Loucy (cell line): ENCODE results near the gene PTTG1IP2.

Experiments used
- H2AFZ ChIP-seq: fragments of 200-600 bp; sonication (generic); 2 replicates; pipeline ENCODE4 v1.6.0; 2016; ENCODE audit warnings: antibody characterized with exemption, mild to moderate bottlenecking, low read length, moderate library complexity
- H3F3A ChIP-seq: fragments of 200-600 bp; 2 replicates; pipeline ENCODE4 v1.6.0; 2016; ENCODE audit warnings: antibody characterized with exemption, low read depth, mild to moderate bottlenecking
- H3K27me3 ChIP-seq: fragments of 200-600 bp; sonication (generic); 2 replicates; pipeline ENCODE4 v1.6.1; 2014; ENCODE audit warnings: low read length, mild to moderate bottlenecking; ENCODE audit not compliant: insufficient read depth, poor library complexity, severe bottlenecking
- H3K36me3 ChIP-seq: fragments of 200-600 bp; sonication (generic); 2 replicates; pipeline ENCODE4 v1.6.1; 2016; ENCODE audit warnings: low read length; ENCODE audit not compliant: insufficient read depth
- H3K4me1 ChIP-seq: fragments of 200-600 bp; sonication (generic); 2 replicates; pipeline ENCODE4 v1.5.1; 2014; ENCODE audit warnings: low read length, mild to moderate bottlenecking; ENCODE audit not compliant: insufficient read depth, poor library complexity, severe bottlenecking
- H3K4me2 ChIP-seq: fragments of 200-600 bp; sonication (generic); 2 replicates; pipeline ENCODE4 v1.6.0; 2014; ENCODE audit warnings: antibody characterized with exemption, low read length, low read depth, mild to moderate bottlenecking; ENCODE audit not compliant: poor library complexity, severe bottlenecking
- H3K4me3 ChIP-seq: fragments of 200-600 bp; sonication (generic); 2 replicates; pipeline ENCODE4 v1.5.1; 2014; ENCODE audit warnings: low read length, mild to moderate bottlenecking, mixed read lengths; ENCODE audit not compliant: poor library complexity, severe bottlenecking
- H3K79me2 ChIP-seq: fragments of 200-600 bp; sonication (generic); 2 replicates; pipeline ENCODE4 v1.6.1; 2014; ENCODE audit warnings: low read length; ENCODE audit not compliant: insufficient read depth
- H3K9ac ChIP-seq: fragments of 200-600 bp; sonication (generic); 2 replicates; pipeline ENCODE4 v1.6.0; 2014; ENCODE audit warnings: mild to moderate bottlenecking, low read depth, low read length, moderate library complexity; ENCODE audit not compliant: poor library complexity, severe bottlenecking
- H3K9me2 ChIP-seq: fragments of 200-600 bp; sonication (generic); replicated peaks from 2 replicates; pipeline ENCODE4 v1.6.1; 2016; ENCODE audit warnings: low read depth, low read length, mixed read lengths
- H3K9me3 ChIP-seq: fragments of 200-600 bp; sonication (generic); 2 replicates; pipeline ENCODE4 v1.6.1; 2014; ENCODE audit warnings: mild to moderate bottlenecking, antibody characterized with exemption, low read length, low read depth; ENCODE audit not compliant: insufficient read depth
- H4K20me1 ChIP-seq: fragments of 200-600 bp; sonication (generic); 2 replicates; pipeline ENCODE4 v1.6.0; 2014; ENCODE audit warnings: antibody characterized with exemption, low read length, mild to moderate bottlenecking; ENCODE audit not compliant: insufficient read depth, poor library complexity, severe bottlenecking
- EZH2phosphoT487 ChIP-seq: fragments of 200-600 bp; IDR thresholded peaks from 2 replicates; pipeline ENCODE4 v1.6.1; 2018; ENCODE audit warnings: antibody characterized with exemption, mild to moderate bottlenecking, moderate library complexity, borderline replicate concordance
- TF ChIP-seq, protein P1 (sequence below): fragments of 200-600 bp; sonication (generic); conservative IDR thresholded peaks from 2 replicates; pipeline ENCODE4 v1.5.1; 2014; ENCODE audit warnings: mild to moderate bottlenecking, antibody characterized with exemption, low read length

The PTTG1IP2 gene

GRCh38 chr7:90538405-90538804 lies 69.0 kb downstream of the PTTG1IP2 start:
- Histone ChIP-seq H3K9me2 (no peaks in the 10 kb centered on the region), H3K36me3 (no peaks in the 10 kb centered on the region), H3K4me3 (no peak overlapping the region), H3K9me3 (no peaks in the 10 kb centered on the region), H3K4me1 (no peaks in the 10 kb centered on the region), H2AFZ (no peak overlapping the region), H3K27me3 (no peaks in the 10 kb centered on the region), H3K9ac (no peak overlapping the region), H3K4me2 (no peak overlapping the region), H4K20me1 (no peaks in the 10 kb centered on the region), H3F3A (no peaks in the 10 kb centered on the region), H3K79me2 (no peaks in the 10 kb centered on the region)
- TF ChIP-seq, protein P1, sequence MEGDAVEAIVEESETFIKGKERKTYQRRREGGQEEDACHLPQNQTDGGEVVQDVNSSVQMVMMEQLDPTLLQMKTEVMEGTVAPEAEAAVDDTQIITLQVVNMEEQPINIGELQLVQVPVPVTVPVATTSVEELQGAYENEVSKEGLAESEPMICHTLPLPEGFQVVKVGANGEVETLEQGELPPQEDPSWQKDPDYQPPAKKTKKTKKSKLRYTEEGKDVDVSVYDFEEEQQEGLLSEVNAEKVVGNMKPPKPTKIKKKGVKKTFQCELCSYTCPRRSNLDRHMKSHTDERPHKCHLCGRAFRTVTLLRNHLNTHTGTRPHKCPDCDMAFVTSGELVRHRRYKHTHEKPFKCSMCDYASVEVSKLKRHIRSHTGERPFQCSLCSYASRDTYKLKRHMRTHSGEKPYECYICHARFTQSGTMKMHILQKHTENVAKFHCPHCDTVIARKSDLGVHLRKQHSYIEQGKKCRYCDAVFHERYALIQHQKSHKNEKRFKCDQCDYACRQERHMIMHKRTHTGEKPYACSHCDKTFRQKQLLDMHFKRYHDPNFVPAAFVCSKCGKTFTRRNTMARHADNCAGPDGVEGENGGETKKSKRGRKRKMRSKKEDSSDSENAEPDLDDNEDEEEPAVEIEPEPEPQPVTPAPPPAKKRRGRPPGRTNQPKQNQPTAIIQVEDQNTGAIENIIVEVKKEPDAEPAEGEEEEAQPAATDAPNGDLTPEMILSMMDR = no peak
- TF ChIP-seq EZH2phosphoT487 = no peak

DNA sequence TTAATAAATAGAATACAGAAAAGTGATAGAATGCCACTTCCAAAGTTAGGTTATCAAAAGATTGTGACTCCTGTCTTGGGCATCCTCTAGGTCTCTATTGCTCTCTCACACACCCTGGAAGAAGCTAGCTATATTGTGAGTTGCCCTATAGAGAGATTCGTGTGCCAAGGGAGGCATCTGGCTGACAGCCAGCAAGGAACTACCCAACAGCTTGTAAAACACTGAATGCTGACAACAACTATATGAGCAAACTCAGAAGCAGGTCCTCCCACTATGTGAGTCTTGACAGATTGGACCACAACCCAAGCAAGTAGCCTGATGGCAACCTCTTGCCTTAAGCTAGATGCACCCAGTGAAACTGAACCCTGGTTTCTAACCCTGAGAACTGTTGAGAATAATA lies 71.0 kb downstream of the PTTG1IP2 start:
- Histone ChIP-seq H3K36me3 (no peaks in the 10 kb centered on the region), H3F3A (no peaks in the 10 kb centered on the region), H4K20me1 (no peaks in the 10 kb centered on the region)

DNA sequence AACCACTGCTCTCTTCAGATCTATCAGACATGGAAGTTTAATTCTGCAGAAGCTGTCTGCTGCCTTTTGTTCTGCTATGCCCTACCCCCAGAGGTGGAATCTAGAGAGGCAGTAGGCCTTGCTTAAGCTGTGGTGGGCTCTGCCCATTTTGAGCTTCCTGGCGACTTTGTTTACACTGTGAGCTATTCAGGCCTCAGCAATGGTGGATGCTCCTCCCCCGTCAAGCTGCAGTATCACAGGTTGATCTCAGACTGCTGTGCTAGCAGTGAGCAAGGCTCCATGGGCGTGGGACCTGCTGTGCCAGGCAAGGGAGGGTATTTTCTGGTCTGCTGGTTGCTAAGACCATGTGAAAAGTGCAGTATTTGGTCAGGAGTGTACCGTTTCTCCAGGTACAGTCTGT lies 81.6 kb downstream of the PTTG1IP2 start:
- no peaks in the 10 kb centered on the region for H3F3A ChIP-seq
- H3K4me1 ChIP-seq = no peaks in the 10 kb centered on the region
- H3K4me3 ChIP-seq = no peak overlapping the region
- H3K4me2 ChIP-seq = no peak overlapping the region
- no peaks in the 10 kb centered on the region for H4K20me1 ChIP-seq
- H3K79me2 ChIP-seq = no peaks in the 10 kb centered on the region
- no peak overlapping the region for H2AFZ ChIP-seq
- no peak for TF ChIP-seq EZH2phosphoT487
- TF ChIP-seq, protein P1 = no peak
- no peaks in the 10 kb centered on the region for H3K9me2 ChIP-seq
- H3K27me3 ChIP-seq = no peaks in the 10 kb centered on the region
- H3K9me3 ChIP-seq = no peaks in the 10 kb centered on the region
- H3K36me3 ChIP-seq = no peaks in the 10 kb centered on the region
- no peak overlapping the region for H3K9ac ChIP-seq

More for the DNA sequence above, 71.0 kb downstream of the PTTG1IP2 start:
- no peak overlapping the region for H3K4me3 ChIP-seq
- TF ChIP-seq EZH2phosphoT487 = no peak
- TF ChIP-seq, protein P1 = no peak
- H3K9ac ChIP-seq = no peak overlapping the region
- H3K27me3 ChIP-seq = no peaks in the 10 kb centered on the region
- no peaks in the 10 kb centered on the region for H3K9me3 ChIP-seq
- no peaks in the 10 kb centered on the region for H3K79me2 ChIP-seq
- no peaks in the 10 kb centered on the region for H3K9me2 ChIP-seq
- H3K4me1 ChIP-seq = no peaks in the 10 kb centered on the region
- H2AFZ ChIP-seq = no peak overlapping the region
- H3K4me2 ChIP-seq = no peak overlapping the region
